CD4-positive, alpha-beta T cell (primary cell): ENCODE results near the gene PGD. TPM values are rescaled to one million over a fixed set of nuclear protein-coding genes. Genes with fewer than 3 reads are reported as not detected.

Source experiments
- ATAC-seq: fragments of 200-7000 bp; cut with Tn5 transposase; one replicate; pipeline ENCODE4 v1.10.0; 2022; ENCODE audit warnings: mild to moderate bottlenecking; ENCODE audit not compliant: poor library complexity
- CTCF ChIA-PET: fragments of 350-600 bp; sonication (Branson Sonifier 250); formaldehyde crosslinking; loops from one replicate; lab custom pipeline; 2021; ENCODE audit warnings: antibody characterized with exemption, inconsistent platforms; lab: Charles Lee
- POLR2A ChIA-PET: fragments of 350-600 bp; sonication (Branson Sonifier 250); formaldehyde crosslinking; loops from one replicate; lab custom pipeline; 2021; ENCODE audit warnings: antibody characterized with exemption, inconsistent platforms; lab: Charles Lee
- DNase-seq, 14 experiments: peaks; one replicate each; pipeline ENCODE4 v3.0.0-alpha.2; 2013 to 2020; ENCODE audit warnings: mixed read lengths in 2 of 14
- H3K27ac ChIP-seq, 2 donors: one replicate each; pipeline versions ENCODE4 v1.5.1 to v1.7.0; 2013; ENCODE audit warnings: low read length in 2 of 2, low read depth in 1 of 2, mild to moderate bottlenecking in 1 of 2
- H3K27me3 ChIP-seq, 2 experiments: 1 replicate in 1 of 2; 2 replicates in 1 of 2; pipeline versions ENCODE4 v1.6.1 to v1.7.0; 2013; ENCODE audit warnings: low read length in 2 of 2, control low read depth in 1 of 2, mild to moderate bottlenecking in 1 of 2, moderate library complexity in 1 of 2; ENCODE audit not compliant: insufficient read depth in 2 of 2, control insufficient read depth in 1 of 2
- H3K36me3 ChIP-seq: one replicate; pipeline ENCODE4 v1.6.1; 2013; ENCODE audit warnings: low read length, control low read depth; ENCODE audit not compliant: insufficient read depth
- H3K4me1 ChIP-seq: one replicate; pipeline ENCODE4 v1.6.1; 2013; ENCODE audit warnings: low read length, control low read depth; ENCODE audit not compliant: insufficient read depth
- H3K4me3 ChIP-seq: one replicate; pipeline ENCODE4 v1.5.1; 2013; ENCODE audit warnings: mild to moderate bottlenecking, low read length, moderate library complexity
- H3K9me3 ChIP-seq, 2 experiments: 1 replicate in 1 of 2; 2 replicates in 1 of 2; pipeline versions ENCODE4 v1.6.1 to v1.7.0; 2013; ENCODE audit warnings: low read length in 2 of 2, mild to moderate bottlenecking in 2 of 2, control low read depth in 1 of 2, moderate library complexity in 1 of 2; ENCODE audit not compliant: control insufficient read depth in 1 of 2, insufficient read depth in 1 of 2
- H3K27ac Mint-ChIP-seq: one replicate; pipeline ENCODE4 v1.8.0; 2020; ENCODE audit warnings: mixed read lengths
- H3K27me3 Mint-ChIP-seq: one replicate; pipeline ENCODE4 v1.8.0; 2021; ENCODE audit warnings: mixed read lengths
- H3K36me3 Mint-ChIP-seq: one replicate; pipeline ENCODE4 v1.8.0; 2021; ENCODE audit warnings: low read depth, mixed read lengths
- H3K4me1 Mint-ChIP-seq: one replicate; pipeline ENCODE4 v1.8.0; 2021; ENCODE audit warnings: low read depth, mixed read lengths
- H3K4me3 Mint-ChIP-seq: one replicate; pipeline ENCODE4 v1.8.0; 2020; ENCODE audit warnings: mild to moderate bottlenecking, mixed read lengths
- H3K9me3 Mint-ChIP-seq: one replicate; pipeline ENCODE4 v1.8.0; 2020; ENCODE audit warnings: mixed read lengths
- CTCF ChIP-seq: fragments of 200-600 bp; IDR thresholded peaks from one replicate; pipeline ENCODE4 v1.8.0; 2022; ENCODE audit warnings: antibody characterized with exemption, mild to moderate bottlenecking
- intact Hi-C, 2 experiments: fragments of 100-400 bp; cut with DNase I in 1 of 2; cut with micrococcal nuclease in 1 of 2; formaldehyde crosslinking; loops; one replicate each; pipeline versions ENCODE4 v1.15.1 to v1.9.0; 2023 to 2025; cut with DNase I, micrococcal nuclease
- total RNA-seq, 174 experiments: library from RNA in 2 of 174; stranded (reverse) in 2 of 174; gene quantifications; one replicate each; pipeline ENCODE4 v1.2.3 and lab custom pipeline; 2021 to 2026

PGD gene
- total RNA-seq, 2 experiments from 2014 or later: 16.7 to 17.4 TPM

- ChIA-PET POLR2A (no interaction called here), CTCF (interaction anchor here (0.7 kb wide), 1 partner anchor 517 kb away, joined by 3 read pairs; no protein-coding TSS in a partner anchor)
- H3K9me3 ChIP-seq: no peaks in the 10 kb centered on the region
- H3K4me1 ChIP-seq: peaks cover 10% of the 10 kb centered on the region
- H3K27me3 ChIP-seq: no peaks in the 10 kb centered on the region
- Mint-ChIP-seq H3K9me3 (no peaks in the 10 kb centered on the region), H3K36me3 (peaks cover 52% of the 10 kb centered on the region), H3K27me3 (no peaks in the 10 kb centered on the region), H3K4me1 (peaks cover 12% of the 10 kb centered on the region), H3K27ac (no peak overlapping the region), H3K4me3 (no peak overlapping the region)
- intact Hi-C loops: no loop called here
- peaks cover 55% of the 10 kb centered on the region for H3K36me3 ChIP-seq
- TF ChIP-seq CTCF: no peak
- no peak for ATAC-seq
- DNase-seq: no peak
- no peak overlapping the region for H3K4me3 ChIP-seq
- H3K27ac ChIP-seq: no peak overlapping the region
Measured at GRCh38 chr1:10467078-10467477, 68.2 kb downstream of the PGD start.

- Mint-ChIP-seq H3K27ac (no peak overlapping the region), H3K36me3 (peaks cover 34% of the 10 kb centered on the region), H3K4me1 (peaks cover 30% of the 10 kb centered on the region), H3K4me3 (no peak overlapping the region), H3K27me3 (no peaks in the 10 kb centered on the region), H3K9me3 (no peaks in the 10 kb centered on the region)
- no peak overlapping the region for H3K4me3 ChIP-seq
- CTCF ChIA-PET: interaction anchor here (0.7 to 3.3 kb wide), 2 partner anchors 25 to 118 kb away, joined by 4 to 11 read pairs; no protein-coding TSS in a partner anchor
- ATAC-seq (no peak), DNase-seq (no peak)
- no peaks in the 10 kb centered on the region for H3K9me3 ChIP-seq
- no peak overlapping the region for H3K27ac ChIP-seq
- no peak for TF ChIP-seq CTCF
- peaks cover 36% of the 10 kb centered on the region for H3K36me3 ChIP-seq
- H3K27me3 ChIP-seq: no peaks in the 10 kb centered on the region
- H3K4me1 ChIP-seq: peaks cover 26% of the 10 kb centered on the region
- intact Hi-C loops: loop anchor here (10.0 kb wide), 2 partner anchors 75 to 1235 kb away; partner anchors contain the start of genes H6PD (in 1 of the 2) and PGD (in 1 of the 2)
- POLR2A ChIA-PET: no interaction called here
Measured at GRCh38 chr1:10470043-10470442, 71.2 kb downstream of the PGD start.

Other genes with a start within 250 kb of the PGD start
- 1 to 10 TPM; 7.9 to 9.7 TPM for gene KIF1B, start 188.5 kb upstream of the PGD start, total RNA-seq
- gene CENPS, start 31.4 kb downstream of the PGD start, total RNA-seq: 1 to 10 TPM; 3.7 to 4.0 TPM
- gene CORT, start 51.0 kb downstream of the PGD start, total RNA-seq: under 1 TPM in 1 of 2 experiments, not detected in 1; 0.25 TPM
- gene DFFA, start 73.5 kb downstream of the PGD start, total RNA-seq: 1 to 10 TPM; 7.4 to 9.1 TPM
- gene PEX14, start 75.9 kb downstream of the PGD start, total RNA-seq: 10 to 100 TPM; 13.3 to 14.8 TPM